Measurements from ENCODE around the gene MEIS1.

Gene MEIS1

DNA sequence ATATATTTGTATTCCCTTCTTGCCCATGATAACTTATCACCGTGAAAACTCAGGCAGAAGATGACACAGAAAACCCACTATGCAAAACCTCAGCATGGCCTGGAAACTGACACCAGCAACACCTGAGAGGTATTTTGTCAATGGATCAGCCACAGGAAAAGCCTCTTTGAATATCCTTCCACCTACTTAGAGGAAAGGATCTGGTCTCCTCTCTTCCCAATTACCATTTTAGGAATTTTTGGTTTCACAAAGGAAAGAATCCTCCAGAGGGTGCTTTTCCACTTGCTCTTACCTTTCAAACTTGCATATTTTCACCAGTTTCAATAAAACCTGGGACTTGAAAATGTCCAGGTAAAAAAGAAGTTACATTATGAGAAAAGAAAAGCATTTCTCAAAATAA is 20.0 kb upstream of the MEIS1 start:
- H3K27me3 ChIP-seq: no peaks in the 10 kb centered on the region
- H4K20me1 ChIP-seq: no peaks in the 10 kb centered on the region

DNA sequence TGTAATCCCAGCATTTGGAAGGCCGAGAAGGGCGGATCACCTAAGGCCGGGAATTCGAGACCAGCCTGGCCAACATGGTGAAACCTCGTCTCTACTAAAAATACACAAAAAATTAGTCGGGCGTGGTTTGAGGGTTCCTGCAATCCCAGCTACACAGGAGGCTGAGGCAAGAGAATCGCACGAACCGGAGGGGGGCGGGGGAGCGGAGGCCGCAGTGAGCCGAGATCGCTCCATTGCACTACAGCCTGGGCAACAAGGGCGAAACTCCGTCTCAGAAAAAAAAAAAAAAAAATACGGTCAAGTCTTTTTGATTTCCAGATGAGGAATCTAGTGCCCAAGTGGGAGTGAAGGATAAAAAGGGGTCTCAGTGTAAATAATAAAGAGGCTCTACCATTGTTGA is 16.5 kb upstream of the MEIS1 start:
- H4K20me1 ChIP-seq: no peaks in the 10 kb centered on the region
- no peak overlapping the region for H3K4me3 ChIP-seq
- H3K4me1 ChIP-seq: no peaks in the 10 kb centered on the region
- no peak overlapping the region for H3K4me2 ChIP-seq
- no peaks in the 10 kb centered on the region for H3K9me3 ChIP-seq (replicated peaks in 1 of 11)
- no peak for TF ChIP-seq Cebpa-rat (IDR thresholded peaks at IDR 0.05)
- H3K27me3 ChIP-seq: no peaks in the 10 kb centered on the region
- H3K27ac ChIP-seq: no peak overlapping the region
- no peak overlapping the region for H3K9ac ChIP-seq
- H3K36me3 ChIP-seq: no peaks in the 10 kb centered on the region

More for the DNA sequence above, 20.0 kb upstream of the MEIS1 start:
- Histone ChIP-seq H3K36me3 (no peaks in the 10 kb centered on the region), H3K4me2 (no peak overlapping the region), H3K9ac (no peak overlapping the region), H3K9me3 (replicated peaks in 1 of 11) (no peaks in the 10 kb centered on the region), H3K4me1 (no peaks in the 10 kb centered on the region), H3K4me3 (no peak overlapping the region), H3K27ac (no peak overlapping the region)
- no peak for TF ChIP-seq Cebpa-rat (IDR thresholded peaks at IDR 0.05)

DNA sequence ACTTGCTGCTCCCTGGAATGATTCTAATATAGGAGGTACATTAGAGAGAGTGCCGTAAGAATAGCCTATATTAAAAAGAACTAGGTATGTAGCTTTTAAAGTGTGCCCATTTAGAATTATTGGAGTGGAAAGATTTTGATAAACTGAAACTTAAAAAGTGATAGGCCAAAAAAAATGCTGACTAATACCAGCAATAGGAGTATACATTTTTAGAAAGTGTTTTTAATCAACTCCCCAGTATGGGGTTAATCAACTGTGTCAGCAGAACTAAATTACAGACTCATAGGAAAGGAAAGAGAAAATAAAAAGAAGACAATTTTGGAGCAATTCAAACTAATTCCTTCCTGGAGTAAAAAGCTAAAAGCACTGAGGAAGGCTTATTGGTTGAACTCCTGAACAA is 13.3 kb upstream of the MEIS1 start:
- Histone ChIP-seq H3K4me2 (no peak overlapping the region), H3K4me3 (no peak overlapping the region), H3K9ac (no peak overlapping the region), H3K36me3 (no peaks in the 10 kb centered on the region), H4K20me1 (no peaks in the 10 kb centered on the region; a peak in 1 of 22 replicates), H3K4me1 (peaks cover 0 to 13% (median 5%) of the 10 kb centered on the region in 10 experiments; a peak in 9 of 20 replicates), H3K27me3 (peaks cover 14 to 25% (median 23%) of the 10 kb centered on the region in 11 experiments), H3K9me3 (replicated peaks in 1 of 11) (peaks cover 0 to 11% (median 0%) of the 10 kb centered on the region in 11 experiments; a peak in 5 of 22 replicates), H3K27ac (no peak overlapping the region)
- no peak for TF ChIP-seq Cebpa-rat (IDR thresholded peaks at IDR 0.05)

DNA sequence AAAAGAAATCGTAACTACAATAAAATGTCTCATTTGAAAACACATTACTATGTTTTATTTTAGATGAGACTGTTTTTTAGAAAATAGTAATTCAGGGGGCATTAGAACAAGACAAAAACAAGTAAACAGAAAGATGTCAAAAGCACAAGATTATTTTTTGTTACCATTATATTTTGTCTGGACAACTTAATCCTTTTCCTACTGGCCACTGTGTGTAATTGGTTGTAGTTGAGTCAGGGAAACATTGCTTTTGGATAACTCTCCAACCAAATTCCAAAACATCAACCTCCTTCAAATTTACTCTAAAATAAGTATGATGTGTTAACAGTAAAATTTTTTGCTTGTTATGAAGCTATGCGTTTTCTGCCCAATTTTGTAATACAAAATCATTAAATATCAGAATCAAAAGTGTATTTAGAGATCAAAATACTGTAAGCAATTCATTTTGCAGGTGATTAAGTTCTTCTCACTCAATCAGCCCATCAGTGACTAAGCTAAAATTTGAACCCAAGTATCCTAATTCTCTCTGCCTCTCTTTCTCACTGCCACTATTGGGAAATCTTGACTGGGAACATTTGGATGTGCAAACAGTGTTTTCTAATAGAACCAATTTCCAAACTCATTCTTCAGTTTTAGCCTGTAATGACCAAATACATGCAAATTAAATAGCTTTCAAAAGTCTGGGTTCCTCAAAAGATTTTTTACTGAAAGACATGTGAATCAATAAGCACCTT is 11.4 kb upstream of the MEIS1 start:
- no peak overlapping the region for H3K4me2 ChIP-seq
- H3K4me1 ChIP-seq: peaks cover 0 to 13% (median 5%) of the 10 kb centered on the region in 10 experiments; a peak in 9 of 20 replicates
- no peak overlapping the region for H3K9ac ChIP-seq
- no peak overlapping the region for H3K4me3 ChIP-seq
- no peak overlapping the region for H3K27ac ChIP-seq
- no peak for TF ChIP-seq Cebpa-rat (IDR thresholded peaks at IDR 0.05)
- H4K20me1 ChIP-seq: no peaks in the 10 kb centered on the region; a peak in 2 of 22 replicates
- H3K9me3 ChIP-seq (replicated peaks in 1 of 11): peaks cover 0 to 13% (median 0%) of the 10 kb centered on the region in 11 experiments; a peak in 5 of 22 replicates
- H3K27me3 ChIP-seq: peaks cover 28 to 44% (median 41%) of the 10 kb centered on the region in 11 experiments
- H3K36me3 ChIP-seq: no peaks in the 10 kb centered on the region

DNA sequence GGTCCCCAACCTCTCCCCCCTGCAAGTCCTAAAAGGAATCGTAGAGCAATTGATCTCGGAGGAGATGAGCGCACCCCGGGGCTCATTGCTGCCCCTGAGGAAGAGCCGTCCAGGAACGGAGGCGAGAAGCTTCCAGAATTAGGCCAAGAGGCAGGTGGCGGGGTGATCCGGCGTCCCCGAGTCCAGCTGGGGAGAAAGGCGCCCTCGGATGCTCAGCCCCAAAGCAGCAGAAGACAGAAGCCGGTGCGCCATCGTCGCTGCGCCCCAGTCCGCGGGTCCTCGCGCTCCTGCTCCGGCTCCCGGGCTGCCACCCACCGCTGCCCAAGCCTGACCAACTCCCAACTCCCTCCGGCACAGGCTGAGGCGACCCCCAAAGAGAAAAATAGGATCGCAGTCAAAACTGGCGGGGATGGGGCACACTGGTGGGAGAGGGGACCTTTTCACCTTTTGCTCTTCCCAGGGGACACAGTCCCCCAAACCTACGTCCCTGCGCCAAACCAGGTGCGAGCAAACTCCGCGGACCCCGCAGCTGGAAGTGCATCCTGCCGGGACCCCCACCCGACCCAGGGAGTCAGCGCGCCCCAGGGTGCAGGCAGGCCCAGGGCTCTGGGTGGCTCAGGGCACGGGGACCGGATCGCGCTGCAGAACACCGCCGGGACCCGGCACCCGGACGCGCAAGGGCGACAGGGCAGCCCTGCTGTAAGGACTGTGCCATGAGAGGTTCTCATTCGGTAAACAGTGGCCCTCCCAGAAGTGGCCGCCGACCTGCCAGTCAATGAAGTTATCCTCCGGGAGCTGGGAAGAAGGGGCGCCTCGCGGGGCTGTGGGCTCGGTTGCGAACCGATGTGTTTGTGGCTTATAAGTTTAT is 8.4 kb upstream of the MEIS1 start:
- H3K27me3 ChIP-seq: peaks cover 45 to 69% (median 66%) of the 10 kb centered on the region in 11 experiments

DNA sequence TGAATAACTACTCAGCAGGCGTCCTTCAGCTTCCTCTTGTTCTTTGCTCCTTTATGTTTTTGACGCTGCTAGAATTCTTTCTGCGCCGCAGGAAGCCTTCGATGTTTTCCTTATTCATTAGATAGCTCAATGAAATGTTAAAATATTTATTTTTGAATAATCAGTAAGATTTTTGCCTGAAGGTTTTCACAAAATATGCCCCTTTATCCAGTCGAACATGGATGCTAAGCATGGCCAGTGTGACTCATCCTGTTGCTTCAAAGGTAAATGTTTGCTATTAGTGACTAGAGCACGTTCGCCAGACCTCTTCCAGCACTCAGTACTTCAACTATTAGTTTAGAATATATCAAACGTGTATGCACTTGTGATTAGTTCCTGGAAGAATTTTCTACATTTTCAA is 7.6 kb upstream of the MEIS1 start:
- no peak overlapping the region for H3K9ac ChIP-seq
- no peaks in the 10 kb centered on the region for H3K36me3 ChIP-seq
- TF ChIP-seq Cebpa-rat (IDR thresholded peaks at IDR 0.05): no peak
- H4K20me1 ChIP-seq: peaks cover 0 to 6% (median 0%) of the 10 kb centered on the region in 11 experiments; a peak in 3 of 22 replicates
- no peak overlapping the region for H3K4me2 ChIP-seq
- H3K27ac ChIP-seq: no peak overlapping the region
- H3K9me3 ChIP-seq (replicated peaks in 1 of 11): peaks cover 0 to 15% (median 0%) of the 10 kb centered on the region in 11 experiments; a peak in 5 of 22 replicates
- peaks cover 53 to 77% (median 74%) of the 10 kb centered on the region in 11 experiments for H3K27me3 ChIP-seq
- H3K4me1 ChIP-seq: peaks cover 0 to 13% (median 5%) of the 10 kb centered on the region in 10 experiments; a peak in 9 of 20 replicates
- H3K4me3 ChIP-seq: no peak overlapping the region

More for the DNA sequence above, 8.4 kb upstream of the MEIS1 start:
- no peak overlapping the region for H3K4me3 ChIP-seq
- no peak overlapping the region for H3K27ac ChIP-seq
- peaks cover 0 to 13% (median 5%) of the 10 kb centered on the region in 10 experiments; a peak in 9 of 20 replicates for H3K4me1 ChIP-seq
- peaks cover 0 to 6% (median 0%) of the 10 kb centered on the region in 11 experiments; a peak in 3 of 22 replicates for H4K20me1 ChIP-seq
- TF ChIP-seq Cebpa-rat (IDR thresholded peaks at IDR 0.05): no peak
- no peak overlapping the region for H3K9ac ChIP-seq
- no peaks in the 10 kb centered on the region for H3K36me3 ChIP-seq
- peaks cover 0 to 13% (median 0%) of the 10 kb centered on the region in 11 experiments; a peak in 5 of 22 replicates for H3K9me3 ChIP-seq (replicated peaks in 1 of 11)
- H3K4me2 ChIP-seq: no peak overlapping the region

DNA sequence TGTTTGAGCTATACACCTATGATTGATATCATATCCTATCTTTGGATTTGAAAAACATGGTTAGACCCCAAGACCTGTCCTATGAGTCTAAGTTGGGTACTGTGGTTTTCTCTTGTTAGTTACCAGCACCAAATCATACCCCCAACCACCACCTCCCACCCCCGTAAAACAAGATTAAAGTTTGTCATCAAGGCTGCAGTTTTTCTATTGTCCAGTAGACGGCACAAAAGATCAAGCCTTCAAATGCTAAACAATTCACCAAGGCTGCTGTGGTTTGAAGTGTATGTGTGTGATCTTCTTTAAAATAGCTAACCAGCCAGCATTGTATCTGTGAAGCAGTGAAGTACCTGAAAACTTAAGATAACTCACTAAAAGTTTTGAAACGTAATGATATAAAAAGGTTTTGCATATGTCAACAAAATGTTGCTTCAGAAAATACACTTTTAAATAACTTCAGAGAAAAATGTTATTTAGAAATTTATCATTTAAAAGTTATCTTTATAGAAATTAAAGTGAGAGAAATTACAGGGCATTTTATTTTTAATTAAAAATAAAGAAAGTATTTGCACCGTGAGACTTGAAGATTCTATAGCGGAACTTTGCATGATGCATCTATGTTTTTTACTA is 5.8 kb upstream of the MEIS1 start:
- no peak overlapping the region for H3K4me3 ChIP-seq
- H3K9me3 ChIP-seq (replicated peaks in 1 of 11): peaks cover 0 to 23% (median 6%) of the 10 kb centered on the region in 11 experiments; a peak in 12 of 22 replicates
- no peaks in the 10 kb centered on the region for H3K36me3 ChIP-seq
- peaks cover 9 to 18% (median 13%) of the 10 kb centered on the region in 10 experiments; a peak in 19 of 20 replicates for H3K4me1 ChIP-seq
- H3K9ac ChIP-seq: no peak overlapping the region
- TF ChIP-seq Cebpa-rat (IDR thresholded peaks at IDR 0.05): no peak
- no peak overlapping the region for H3K4me2 ChIP-seq
- peaks cover 0 to 18% (median 14%) of the 10 kb centered on the region in 11 experiments; a peak in 12 of 22 replicates for H4K20me1 ChIP-seq
- no peak overlapping the region for H3K27ac ChIP-seq
- peaks cover 71 to 95% (median 92%) of the 10 kb centered on the region in 11 experiments for H3K27me3 ChIP-seq

DNA sequence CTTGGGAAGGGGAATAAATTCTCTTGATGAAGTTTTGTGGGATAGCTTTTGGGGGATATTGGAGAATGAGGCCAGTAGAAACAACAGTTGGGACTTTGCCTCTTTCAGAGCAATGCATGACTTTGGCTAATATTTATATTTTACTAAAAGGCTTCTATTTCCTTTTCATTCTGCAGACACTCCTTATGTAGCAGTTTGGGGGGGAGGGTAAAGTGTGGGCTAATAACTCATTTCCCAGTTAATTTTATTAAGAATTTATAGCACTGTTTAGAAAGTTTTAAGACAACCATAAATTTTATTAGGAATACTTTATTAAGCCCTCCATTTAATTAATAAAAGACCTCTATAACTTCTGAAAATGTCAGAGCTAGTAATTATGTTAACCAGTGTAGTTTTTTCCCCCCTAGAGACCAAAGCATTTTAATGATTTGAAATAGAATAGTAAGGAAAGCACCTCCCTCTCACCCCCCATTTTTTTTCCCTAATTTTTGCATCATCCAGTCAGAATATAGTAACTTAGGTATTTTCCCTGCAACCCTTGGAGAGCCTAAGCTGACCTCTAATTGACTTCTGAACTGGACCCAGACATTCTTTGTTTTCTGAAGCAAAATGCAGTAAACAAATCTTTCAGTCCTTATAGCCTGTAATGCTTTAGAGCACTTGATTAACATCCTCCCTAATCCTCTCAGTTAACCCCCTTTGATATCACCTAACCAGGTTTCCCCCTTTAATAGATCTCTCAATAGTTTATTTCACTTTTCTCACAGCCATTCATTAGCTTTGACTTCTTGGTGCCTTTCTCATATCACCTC is 5.0 kb upstream of the MEIS1 start:
- H3K27me3 ChIP-seq: peaks cover 79 to 96% (median 94%) of the 10 kb centered on the region in 11 experiments
- no peak overlapping the region for H3K27ac ChIP-seq
- H3K4me1 ChIP-seq: peaks cover 7 to 18% (median 16%) of the 10 kb centered on the region in 10 experiments; a peak in 19 of 20 replicates
- peaks cover 0 to 26% (median 20%) of the 10 kb centered on the region in 11 experiments; a peak in 14 of 22 replicates for H4K20me1 ChIP-seq
- no peak for TF ChIP-seq Cebpa-rat (IDR thresholded peaks at IDR 0.05)
- H3K4me3 ChIP-seq: no peak overlapping the region
- H3K9me3 ChIP-seq (replicated peaks in 1 of 11): peaks cover 0 to 23% (median 6%) of the 10 kb centered on the region in 11 experiments; a peak in 12 of 22 replicates
- H3K9ac ChIP-seq: no peak overlapping the region
- no peaks in the 10 kb centered on the region for H3K36me3 ChIP-seq
- H3K4me2 ChIP-seq: no peak overlapping the region

Data from BLaER1 treated with 17β-estradiol and CSF1 and Interleukin-3, amounts not matched to agents 10 nM and 100 nM (cell line).